SK-N-SH (cell line): Measurements from ENCODE around the gene FGFBP1. TPM values are rescaled to one million over a fixed set of nuclear protein-coding genes. Genes with fewer than 3 reads are reported as not detected.
A peak's percentile ranks its signal among the peaks of the same experiment; 100 is the strongest.

Experiments used
- CTCF ChIA-PET: fragments of 300-600, 350-600 bp; formaldehyde crosslinking; extraction: SDS; loops from one replicate; lab custom pipeline; 2021; lab: Yijun Ruan, JAX
- POLR2A ChIA-PET: fragments of 350-600 bp; sonication (Branson Sonifier 250); formaldehyde crosslinking; extraction: SDS; loops from one replicate; lab custom pipeline; 2020; ENCODE audit warnings: antibody characterized with exemption, inconsistent platforms; lab: Yijun Ruan, JAX
- DNase-seq: peaks from one replicate; pipeline ENCODE4 v3.0.0; 2012
- H2AFZ ChIP-seq: fragments of 200-600 bp; sonication (generic); 2 replicates; pipeline ENCODE4 v1.8.1; 2016; ENCODE audit warnings: antibody characterized with exemption, mild to moderate bottlenecking, low read depth
- H3F3A ChIP-seq: fragments of 200-600 bp; sonication (generic); replicated peaks from 2 replicates; pipeline ENCODE3; 2016; ENCODE audit warnings: antibody characterized with exemption, mild to moderate bottlenecking; ENCODE audit not compliant: insufficient read depth
- H3K27ac ChIP-seq, 2 experiments: fragments of 200-500 bp in 1 of 2; fragments of 200-600 bp in 1 of 2; sonication (Bioruptor generic) in 1 of 2; sonication (generic), shearing (Covaris generic) in 1 of 2; 2 replicates each; pipeline versions ENCODE4 v1.5.1 to v1.6.1; 2014 to 2016; ENCODE audit warnings: low read depth in 2 of 2, inconsistent platforms in 1 of 2, low read length in 1 of 2, mild to moderate bottlenecking in 1 of 2, mixed read lengths in 1 of 2
- H3K27me3 ChIP-seq: fragments of 200-600 bp; sonication (generic), shearing (Covaris generic); 2 replicates; pipeline ENCODE4 v1.6.1; 2016; ENCODE audit warnings: mixed run types; ENCODE audit not compliant: insufficient read depth
- H3K36me3 ChIP-seq, 2 experiments: fragments of 200-500 bp in 1 of 2; fragments of 200-600 bp in 1 of 2; sonication (Bioruptor generic) in 1 of 2; sonication (generic) in 1 of 2; replicated peaks in 1 of 2; 2 replicates each; pipeline versions ENCODE3 to v1.5.1; 2014 to 2016; ENCODE audit warnings: low read length in 1 of 2, mild to moderate bottlenecking in 1 of 2; ENCODE audit not compliant: insufficient read depth in 2 of 2, control insufficient read depth in 1 of 2
- H3K4me1 ChIP-seq, 2 experiments: fragments of 200-500 bp in 1 of 2; fragments of 200-600 bp in 1 of 2; sonication (Bioruptor generic) in 1 of 2; sonication (generic), shearing (Covaris generic) in 1 of 2; 2 replicates each; pipeline versions ENCODE4 v1.5.1 to v1.6.1; 2014 to 2016; ENCODE audit warnings: low read depth in 1 of 2, low read length in 1 of 2, mixed run types in 1 of 2; ENCODE audit not compliant: insufficient read depth in 2 of 2, control insufficient read depth in 1 of 2
- H3K4me2 ChIP-seq: fragments of 200-600 bp; sonication (generic), shearing (Covaris generic); 2 replicates; pipeline ENCODE4 v1.6.1; 2017; ENCODE audit warnings: mixed run types
- H3K4me3 ChIP-seq, 2 experiments: fragments of 200-500 bp in 1 of 2; fragments of 200-600 bp in 1 of 2; sonication (Bioruptor generic) in 1 of 2; sonication (generic), shearing (Covaris generic) in 1 of 2; 2 replicates each; pipeline versions ENCODE4 v1.5.1 to v1.8.1; 2014 to 2016; ENCODE audit warnings: low read depth in 2 of 2, inconsistent platforms in 1 of 2, low read length in 1 of 2, mild to moderate bottlenecking in 1 of 2, mixed read lengths in 1 of 2, moderate library complexity in 1 of 2
- H3K79me2 ChIP-seq: fragments of 200-600 bp; sonication (generic); 2 replicates; pipeline ENCODE4 v1.8.1; 2017; ENCODE audit warnings: mild to moderate bottlenecking; ENCODE audit not compliant: insufficient read depth
- H3K9ac ChIP-seq: fragments of 200-600 bp; sonication (generic); 2 replicates; pipeline ENCODE4 v1.6.1; 2017; ENCODE audit warnings: mixed run types
- H3K9me2 ChIP-seq: fragments of 200-600 bp; sonication (generic); 2 replicates; pipeline ENCODE4 v1.6.1; 2017; ENCODE audit warnings: mixed run types
- H3K9me3 ChIP-seq: fragments of 200-600 bp; sonication (generic); 2 replicates; pipeline ENCODE4 v1.6.1; 2017; ENCODE audit warnings: mixed run types, mild to moderate bottlenecking, moderate library complexity
- H4K20me1 ChIP-seq: fragments of 200-600 bp; sonication (generic); 2 replicates; pipeline ENCODE4 v1.6.1; 2017; ENCODE audit warnings: mild to moderate bottlenecking, mixed run types; ENCODE audit not compliant: insufficient read depth
- CHD2 ChIP-seq: fragments of 150-350 bp; IDR thresholded peaks from 2 replicates; pipeline ENCODE4 v1.6.1; 2018; ENCODE audit warnings: low read length; ENCODE audit not compliant: partially characterized antibody
- EP300 ChIP-seq, 2 experiments: IDR thresholded peaks; 2 replicates each; pipeline versions ENCODE4 v1.4.0 to v1.6.1; 2012; ENCODE audit warnings: borderline replicate concordance in 1 of 2, low read depth in 1 of 2, low read length in 1 of 2
- FOSL2 ChIP-seq: IDR thresholded peaks from 2 replicates; pipeline ENCODE4 v1.4.0; 2012; ENCODE audit warnings: low read depth, mild to moderate bottlenecking, moderate library complexity, borderline replicate concordance
- FOXJ3 ChIP-seq: sonication (generic); formaldehyde crosslinking; IDR thresholded peaks from 2 replicates; pipeline ENCODE4 v1.5.1; 2020; ENCODE audit warnings: mild to moderate bottlenecking, missing genetic modification reagents
- FOXM1 ChIP-seq: IDR thresholded peaks from 2 replicates; pipeline ENCODE4 v1.4.0; 2012; ENCODE audit warnings: low read depth, mild to moderate bottlenecking
- GABPA ChIP-seq: IDR thresholded peaks from 2 replicates; pipeline ENCODE4 v1.4.0; 2012; ENCODE audit warnings: low read depth, mild to moderate bottlenecking
- GATA2 ChIP-seq: sonication (generic); formaldehyde crosslinking; IDR thresholded peaks from 2 replicates; pipeline ENCODE4 v1.5.0; 2020; ENCODE audit warnings: mild to moderate bottlenecking, missing genetic modification reagents
- MEF2A ChIP-seq: IDR thresholded peaks from 2 replicates; pipeline ENCODE4 v1.4.0; 2012; ENCODE audit warnings: low read depth, borderline replicate concordance
- NFIC ChIP-seq: IDR thresholded peaks from 2 replicates; pipeline ENCODE4 v1.4.0; 2012; ENCODE audit warnings: borderline replicate concordance
- POLR2AphosphoS5 ChIP-seq: IDR thresholded peaks from 2 replicates; pipeline ENCODE4 v1.6.1; 2012; ENCODE audit warnings: low read depth, low read length
- RAD21 ChIP-seq: IDR thresholded peaks from 2 replicates; pipeline ENCODE4 v1.6.1; 2012; ENCODE audit warnings: mild to moderate bottlenecking, low read length
- RCOR1 ChIP-seq: fragments of 150-350 bp; IDR thresholded peaks from 2 replicates; pipeline ENCODE4 v1.6.1; 2017; ENCODE audit warnings: antibody characterized with exemption, low read length
- RXRA ChIP-seq: IDR thresholded peaks from 2 replicates; pipeline ENCODE4 v1.4.0; 2012; ENCODE audit warnings: low read depth, mild to moderate bottlenecking, borderline replicate concordance
- SIN3A ChIP-seq: IDR thresholded peaks from 2 replicates; pipeline ENCODE4 v1.6.1; 2012; ENCODE audit warnings: low read depth, mild to moderate bottlenecking, low read length, moderate library complexity, borderline replicate concordance
- TAF1 ChIP-seq: IDR thresholded peaks from 2 replicates; pipeline ENCODE4 v1.6.1; 2012; ENCODE audit warnings: low read depth, mild to moderate bottlenecking, low read length, moderate library complexity, borderline replicate concordance
- TEAD4 ChIP-seq: IDR thresholded peaks from 2 replicates; pipeline ENCODE4 v1.4.0; 2012; ENCODE audit warnings: mild to moderate bottlenecking, borderline replicate concordance; ENCODE audit not compliant: insufficient read depth
- WGBS: methylation state at CpG from one replicate; pipeline ENCODE4 v1.1.6; 2017; ENCODE audit warnings: low lambda C conversion rate; 5-methylcytosine and 5-hydroxymethylcytosine counted together
- polyA plus RNA-seq, 3 experiments: library from polyadenylated mRNA; depleted of rRNA; stranded (reverse); fragments of >200 nt; gene quantifications; 2 replicates each; pipeline ENCODE4 v1.2.3, GENCODE V29; 2012
- TF ChIP-seq, protein P1 (sequence below): fragments of 150-350 bp; IDR thresholded peaks from 2 replicates; pipeline ENCODE4 v1.6.1; 2016; ENCODE audit warnings: mild to moderate bottlenecking, low read depth, low read length
- TF ChIP-seq, protein P2 (sequence below): IDR thresholded peaks from 2 replicates; pipeline ENCODE4 v1.4.0; 2012; ENCODE audit warnings: low read depth, borderline replicate concordance
- TF ChIP-seq, protein P3 (sequence below): IDR thresholded peaks from 2 replicates; pipeline ENCODE4 v1.4.0; 2012; ENCODE audit warnings: low read depth, borderline replicate concordance

FGFBP1 gene
- polyA plus RNA-seq, 1 of the 3 experiments (the other 2 are of a cell fraction) = 0.13 TPM

DNA sequence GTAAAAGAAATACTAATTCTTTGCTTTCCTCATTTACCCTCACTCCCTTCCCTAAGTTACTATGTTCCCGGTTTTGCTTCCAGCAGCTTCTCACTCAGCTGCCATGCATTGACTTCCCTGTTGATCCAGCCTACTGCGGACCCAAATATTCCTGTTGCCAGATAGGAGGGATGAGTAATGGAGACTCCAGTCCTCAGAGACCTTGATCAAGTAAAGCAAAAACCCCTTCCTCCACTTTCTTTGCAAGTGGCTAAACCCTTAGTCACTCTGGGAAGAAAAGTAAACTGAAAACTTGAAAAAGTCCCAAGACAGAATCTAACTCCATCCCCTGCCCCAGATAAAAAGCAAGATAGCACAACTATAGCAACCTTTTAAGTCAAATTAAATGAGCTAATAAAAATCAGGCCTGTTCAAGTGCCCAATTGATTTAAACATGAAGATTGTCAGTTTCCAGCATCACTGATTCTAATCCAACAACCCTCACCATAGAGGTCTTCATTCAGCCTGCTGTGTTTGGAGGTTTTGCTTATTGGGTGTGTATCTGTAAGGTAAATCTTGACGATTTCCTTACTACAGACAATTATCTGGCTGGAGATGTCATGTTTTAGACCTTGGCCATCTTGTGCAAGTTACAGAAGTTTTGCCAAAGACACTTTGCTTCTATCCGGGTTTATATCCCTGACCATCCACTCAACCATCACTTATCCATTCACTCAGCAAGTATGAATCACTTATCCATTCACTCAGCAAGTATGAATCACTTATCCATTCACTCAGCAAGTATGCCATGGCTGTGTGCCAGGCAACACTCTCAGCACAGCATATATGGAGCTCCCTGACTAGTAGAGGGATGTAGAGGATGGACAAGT is 17.6 kb downstream of the FGFBP1 start (continued):
- TF ChIP-seq FOSL2 (peak; percentile 100), RXRA (peak; percentile 4; the same call in 1 of the 2 replicates), TEAD4 (peak; percentile 90), EP300 (IDR thresholded peaks at IDR 0.05; ENCODE audit: borderline replicate concordance in 1 of 2, low read depth in 1 of 2, low read length in 1 of 2) (peak in 1 of 2 experiments; percentile 90; a peak in 2 of 4 replicates), POLR2AphosphoS5 (peak; percentile 84), NFIC (peak; percentile 99), RCOR1 (no peak), SIN3A (no peak), CHD2 (no peak), FOXJ3 (CRISPR knock-in tag) (no peak), TAF1 (no peak)
- TF ChIP-seq, protein P1, sequence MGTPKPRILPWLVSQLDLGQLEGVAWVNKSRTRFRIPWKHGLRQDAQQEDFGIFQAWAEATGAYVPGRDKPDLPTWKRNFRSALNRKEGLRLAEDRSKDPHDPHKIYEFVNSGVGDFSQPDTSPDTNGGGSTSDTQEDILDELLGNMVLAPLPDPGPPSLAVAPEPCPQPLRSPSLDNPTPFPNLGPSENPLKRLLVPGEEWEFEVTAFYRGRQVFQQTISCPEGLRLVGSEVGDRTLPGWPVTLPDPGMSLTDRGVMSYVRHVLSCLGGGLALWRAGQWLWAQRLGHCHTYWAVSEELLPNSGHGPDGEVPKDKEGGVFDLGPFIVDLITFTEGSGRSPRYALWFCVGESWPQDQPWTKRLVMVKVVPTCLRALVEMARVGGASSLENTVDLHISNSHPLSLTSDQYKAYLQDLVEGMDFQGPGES = no peak

DNA sequence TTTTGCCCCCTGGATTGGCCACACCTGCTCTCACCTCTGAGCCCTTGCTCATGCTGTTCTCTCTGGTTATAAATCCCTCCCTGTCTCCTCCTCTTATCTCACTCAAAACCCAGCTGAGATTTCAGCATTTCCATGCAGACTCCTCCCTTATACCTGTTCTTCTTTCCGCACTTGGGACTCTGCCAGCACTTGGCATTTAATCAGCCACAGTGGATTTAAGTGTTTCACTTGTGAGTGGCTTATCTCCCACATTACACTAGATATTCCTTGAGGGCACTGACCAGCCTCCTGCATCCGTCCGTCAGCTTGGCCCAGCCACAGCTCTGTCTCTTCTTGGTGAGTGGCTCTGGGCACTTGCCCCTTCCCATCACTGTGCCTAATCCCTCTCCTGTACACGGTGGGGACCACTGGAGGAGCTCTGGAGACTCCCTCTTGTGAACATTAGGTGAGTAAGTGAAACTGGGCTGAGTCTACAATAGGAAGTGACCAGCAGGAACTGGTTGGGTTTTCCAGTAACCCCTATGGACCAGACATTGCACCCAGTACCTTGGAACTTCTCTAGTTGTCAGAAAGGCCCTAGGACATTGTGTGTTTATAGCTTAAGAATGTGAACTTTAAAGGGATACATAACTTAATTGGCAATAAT is 19.9 kb downstream of the FGFBP1 start:
- peak; percentile 32 for DNase-seq
- no peak overlapping the region for H2AFZ ChIP-seq
- no peaks in the 10 kb centered on the region for H3K9me3 ChIP-seq
- POLR2A ChIA-PET = no interaction called here
- no peak overlapping the region for H3K27ac ChIP-seq
- H3K9me2 ChIP-seq = no peaks in the 10 kb centered on the region
- no peak overlapping the region for H3K4me3 ChIP-seq
- 66% methylated on average over 4 of the region's 4 CpGs for WGBS
- no peaks in the 10 kb centered on the region for H4K20me1 ChIP-seq
- H3K9ac ChIP-seq = no peak overlapping the region
- no peak for TF ChIP-seq MEF2A
- TF ChIP-seq GATA2 (CRISPR knock-in tag) = peak; percentile 76
- no peak for TF ChIP-seq NFIC
- TF ChIP-seq, protein P2, sequence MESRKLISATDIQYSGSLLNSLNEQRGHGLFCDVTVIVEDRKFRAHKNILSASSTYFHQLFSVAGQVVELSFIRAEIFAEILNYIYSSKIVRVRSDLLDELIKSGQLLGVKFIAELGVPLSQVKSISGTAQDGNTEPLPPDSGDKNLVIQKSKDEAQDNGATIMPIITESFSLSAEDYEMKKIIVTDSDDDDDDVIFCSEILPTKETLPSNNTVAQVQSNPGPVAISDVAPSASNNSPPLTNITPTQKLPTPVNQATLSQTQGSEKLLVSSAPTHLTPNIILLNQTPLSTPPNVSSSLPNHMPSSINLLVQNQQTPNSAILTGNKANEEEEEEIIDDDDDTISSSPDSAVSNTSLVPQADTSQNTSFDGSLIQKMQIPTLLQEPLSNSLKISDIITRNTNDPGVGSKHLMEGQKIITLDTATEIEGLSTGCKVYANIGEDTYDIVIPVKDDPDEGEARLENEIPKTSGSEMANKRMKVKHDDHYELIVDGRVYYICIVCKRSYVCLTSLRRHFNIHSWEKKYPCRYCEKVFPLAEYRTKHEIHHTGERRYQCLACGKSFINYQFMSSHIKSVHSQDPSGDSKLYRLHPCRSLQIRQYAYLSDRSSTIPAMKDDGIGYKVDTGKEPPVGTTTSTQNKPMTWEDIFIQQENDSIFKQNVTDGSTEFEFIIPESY = no peak
- TF ChIP-seq, protein P3, sequence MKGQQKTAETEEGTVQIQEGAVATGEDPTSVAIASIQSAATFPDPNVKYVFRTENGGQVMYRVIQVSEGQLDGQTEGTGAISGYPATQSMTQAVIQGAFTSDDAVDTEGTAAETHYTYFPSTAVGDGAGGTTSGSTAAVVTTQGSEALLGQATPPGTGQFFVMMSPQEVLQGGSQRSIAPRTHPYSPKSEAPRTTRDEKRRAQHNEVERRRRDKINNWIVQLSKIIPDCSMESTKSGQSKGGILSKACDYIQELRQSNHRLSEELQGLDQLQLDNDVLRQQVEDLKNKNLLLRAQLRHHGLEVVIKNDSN = no peak
- no peak for TF ChIP-seq GABPA
- TF ChIP-seq RAD21 = no peak
- no peak for TF ChIP-seq RXRA
- no peak for TF ChIP-seq FOXM1
- H3K36me3 ChIP-seq = no peaks in the 10 kb centered on the region
- H3K4me1 ChIP-seq = peaks cover 11 to 13% of the 10 kb centered on the region in 2 experiments; a peak in 2 of 4 replicates
- no peak overlapping the region for H3K4me2 ChIP-seq
- peaks cover 21% of the 10 kb centered on the region for H3F3A ChIP-seq
- H3K79me2 ChIP-seq = no peaks in the 10 kb centered on the region
- CTCF ChIA-PET = interaction anchor here (0.8 to 4.4 kb wide), 5 partner anchors 36 to 83 kb away, joined by 3 to 23 read pairs (median 3); no protein-coding TSS in a partner anchor
- H3K27me3 ChIP-seq = no peaks in the 10 kb centered on the region
